Ovary (tissue), 3 donors: ENCODE data around the gene SLC12A8.

Experiments used
- CTCF ChIP-seq, 3 donors: fragments of 450-650 bp in 2 of 3; fragments of 200-600 bp in 1 of 3; IDR thresholded peaks; one replicate each; pipeline versions ENCODE4 v1.5.1 to v1.8.0; 2016 to 2022; ENCODE audit warnings: antibody characterized with exemption in 3 of 3, mild to moderate bottlenecking in 1 of 3
- EP300 ChIP-seq: sonication (generic); formaldehyde crosslinking; IDR thresholded peaks from one replicate; pipeline ENCODE4 v1.6.1; 2017; ENCODE audit warnings: antibody characterized with exemption
- POLR2A ChIP-seq: fragments of 450-650 bp; IDR thresholded peaks from one replicate; pipeline ENCODE4 v1.6.1; 2017; ENCODE audit warnings: antibody characterized with exemption, mild to moderate bottlenecking, moderate library complexity
- donor health status: DM: no; HTN: no; CAD: no.

- TF ChIP-seq CTCF (IDR thresholded peaks at IDR 0.05), result no peak
- no peak for TF ChIP-seq POLR2A
- TF ChIP-seq EP300, result no peak
Observed at GRCh38 chr3:125213946-125214542, 1.5 kb upstream of the SLC12A8 start.
